A549 treated with AZD9567 at 1 μM for 4 hours (cell line): ENCODE results near the gene NAAA. TPM values are rescaled to one million over a fixed set of nuclear protein-coding genes. Genes with fewer than 3 reads are reported as not detected.

ENCODE experiments used
- total RNA-seq: library from RNA; stranded (reverse); fragments of 200-300 nt; extraction: Qiagen RNA extraction; gene quantifications from 5 replicates; pipeline ENCODE4 v1.2.3, GENCODE V29; 2022; ENCODE audit not compliant: insufficient read depth

NAAA gene
- total RNA-seq: 23.1 to 25.5 TPM (median 23.5 TPM) in 5 replicates

GRCh38 chr4:75940692-75941253 lies at the start of gene NAAA:
Gene NAAA, minus strand, starts transcription at chr4:75941013. Its CDS starts 64 bp downstream, at chr4:75940949.

GRCh38 chr4:75902352-75902751 lies 38.5 kb downstream of the NAAA start, which contains the start of gene PPEF2:
Gene PPEF2, minus strand, starts transcription at chr4:75902452. Its CDS starts 6,127 bp downstream, at chr4:75896325.

Other genes starting within 250 kb of the NAAA start
- 21.1 to 33.5 TPM (median 24.3 TPM) in 5 replicates for gene USO1, start 216.4 kb downstream of the NAAA start, total RNA-seq
- 0.02 TPM in 1 of 5 replicates, not detected in the others for gene PPEF2, start 38.6 kb downstream of the NAAA start, total RNA-seq
- gene SDAD1, start 49.9 kb upstream of the NAAA start, total RNA-seq: 15.7 to 19.1 TPM (median 15.7 TPM) in 5 replicates
- gene CXCL9, start 66.5 kb upstream of the NAAA start, total RNA-seq: not detected in 5 replicates
- gene CXCL10, start 82.5 kb upstream of the NAAA start, total RNA-seq: 0.09 TPM in 1 of 5 replicates, not detected in the others
- 0.17 to 0.37 TPM (median 0.26 TPM) in 4 of 5 replicates, not detected in the other for gene CXCL11, start 95.1 kb upstream of the NAAA start, total RNA-seq
- gene ART3, start 133.7 kb upstream of the NAAA start, total RNA-seq: not detected in 5 replicates
- 28.7 to 31.7 TPM (median 28.9 TPM) in 5 replicates for gene NUP54, start 207.4 kb upstream of the NAAA start, total RNA-seq